CD4-positive, alpha-beta T cell (primary cell): Measurements from ENCODE around the gene PLEKHG4B. TPM values are rescaled to one million over a fixed set of nuclear protein-coding genes. Genes with fewer than 3 reads are reported as not detected.

Source experiments
- ATAC-seq: fragments of 200-7000 bp; cut with Tn5 transposase; one replicate; pipeline ENCODE4 v1.10.0; 2022; ENCODE audit warnings: mild to moderate bottlenecking; ENCODE audit not compliant: poor library complexity
- CTCF ChIA-PET: fragments of 350-600 bp; sonication (Branson Sonifier 250); formaldehyde crosslinking; loops from one replicate; lab custom pipeline; 2021; ENCODE audit warnings: antibody characterized with exemption, inconsistent platforms; lab: Charles Lee
- POLR2A ChIA-PET: fragments of 350-600 bp; sonication (Branson Sonifier 250); formaldehyde crosslinking; loops from one replicate; lab custom pipeline; 2021; ENCODE audit warnings: antibody characterized with exemption, inconsistent platforms; lab: Charles Lee
- DNase-seq, 14 experiments: peaks; one replicate each; pipeline ENCODE4 v3.0.0-alpha.2; 2013 to 2020; ENCODE audit warnings: mixed read lengths in 2 of 14
- H3K27ac ChIP-seq, 2 donors: one replicate each; pipeline versions ENCODE4 v1.5.1 to v1.7.0; 2013; ENCODE audit warnings: low read length in 2 of 2, low read depth in 1 of 2, mild to moderate bottlenecking in 1 of 2
- H3K27me3 ChIP-seq, 2 experiments: 1 replicate in 1 of 2; 2 replicates in 1 of 2; pipeline versions ENCODE4 v1.6.1 to v1.7.0; 2013; ENCODE audit warnings: low read length in 2 of 2, control low read depth in 1 of 2, mild to moderate bottlenecking in 1 of 2, moderate library complexity in 1 of 2; ENCODE audit not compliant: insufficient read depth in 2 of 2, control insufficient read depth in 1 of 2
- H3K36me3 ChIP-seq: one replicate; pipeline ENCODE4 v1.6.1; 2013; ENCODE audit warnings: low read length, control low read depth; ENCODE audit not compliant: insufficient read depth
- H3K4me1 ChIP-seq: one replicate; pipeline ENCODE4 v1.6.1; 2013; ENCODE audit warnings: low read length, control low read depth; ENCODE audit not compliant: insufficient read depth
- H3K4me3 ChIP-seq: one replicate; pipeline ENCODE4 v1.5.1; 2013; ENCODE audit warnings: mild to moderate bottlenecking, low read length, moderate library complexity
- H3K9me3 ChIP-seq, 2 experiments: 1 replicate in 1 of 2; 2 replicates in 1 of 2; pipeline versions ENCODE4 v1.6.1 to v1.7.0; 2013; ENCODE audit warnings: low read length in 2 of 2, mild to moderate bottlenecking in 2 of 2, control low read depth in 1 of 2, moderate library complexity in 1 of 2; ENCODE audit not compliant: control insufficient read depth in 1 of 2, insufficient read depth in 1 of 2
- H3K27ac Mint-ChIP-seq: one replicate; pipeline ENCODE4 v1.8.0; 2020; ENCODE audit warnings: mixed read lengths
- H3K27me3 Mint-ChIP-seq: one replicate; pipeline ENCODE4 v1.8.0; 2021; ENCODE audit warnings: mixed read lengths
- H3K36me3 Mint-ChIP-seq: one replicate; pipeline ENCODE4 v1.8.0; 2021; ENCODE audit warnings: low read depth, mixed read lengths
- H3K4me1 Mint-ChIP-seq: one replicate; pipeline ENCODE4 v1.8.0; 2021; ENCODE audit warnings: low read depth, mixed read lengths
- H3K4me3 Mint-ChIP-seq: one replicate; pipeline ENCODE4 v1.8.0; 2020; ENCODE audit warnings: mild to moderate bottlenecking, mixed read lengths
- H3K9me3 Mint-ChIP-seq: one replicate; pipeline ENCODE4 v1.8.0; 2020; ENCODE audit warnings: mixed read lengths
- intact Hi-C, 2 experiments: fragments of 100-400 bp; cut with DNase I in 1 of 2; cut with micrococcal nuclease in 1 of 2; formaldehyde crosslinking; loops; one replicate each; pipeline versions ENCODE4 v1.15.1 to v1.9.0; 2023 to 2025; cut with DNase I, micrococcal nuclease
- total RNA-seq, 174 experiments: library from RNA in 2 of 174; stranded (reverse) in 2 of 174; gene quantifications; one replicate each; pipeline ENCODE4 v1.2.3 and lab custom pipeline; 2021 to 2026
- TF ChIP-seq, protein P1 (sequence below): fragments of 200-600 bp; IDR thresholded peaks from one replicate; pipeline ENCODE4 v1.8.0; 2022; ENCODE audit warnings: antibody characterized with exemption, mild to moderate bottlenecking

Gene PLEKHG4B
- total RNA-seq, 2 experiments from 2014 or later, result 0.17 to 0.36 TPM

DNA sequence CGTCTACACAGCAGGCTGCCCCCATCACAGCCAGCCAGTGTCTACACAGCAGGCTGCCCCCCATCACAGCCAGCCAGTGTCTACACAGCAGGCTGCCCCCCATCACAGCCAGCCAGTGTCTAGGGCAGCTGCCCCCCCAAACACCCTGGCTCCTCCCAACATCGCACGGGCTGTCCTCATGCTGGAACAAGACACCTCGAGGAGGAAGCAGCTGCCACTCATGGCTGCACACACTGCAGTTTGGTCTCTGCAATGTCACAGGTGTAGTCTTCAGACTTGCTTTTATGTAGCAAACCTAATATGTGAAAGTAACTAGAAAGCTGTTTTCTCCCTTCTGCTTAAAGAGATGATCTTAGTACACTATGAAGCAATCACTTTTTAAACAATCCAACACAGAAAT, 109.0 kb downstream of the PLEKHG4B start:
- ChIA-PET POLR2A (no interaction called here), CTCF (no interaction called here)
- Mint-ChIP-seq H3K36me3 (peaks cover 36% of the 10 kb centered on the region), H3K27me3 (no peaks in the 10 kb centered on the region), H3K27ac (no peak overlapping the region), H3K9me3 (no peaks in the 10 kb centered on the region), H3K4me1 (no peaks in the 10 kb centered on the region), H3K4me3 (no peak overlapping the region)
- Histone ChIP-seq H3K36me3 (peaks cover 27% of the 10 kb centered on the region), H3K4me3 (no peak overlapping the region), H3K4me1 (no peaks in the 10 kb centered on the region), H3K9me3 (no peaks in the 10 kb centered on the region), H3K27me3 (no peaks in the 10 kb centered on the region), H3K27ac (no peak overlapping the region)
- intact Hi-C loops, result no loop called here
- no peak for DNase-seq
- ATAC-seq, result no peak
- TF ChIP-seq, protein P1, sequence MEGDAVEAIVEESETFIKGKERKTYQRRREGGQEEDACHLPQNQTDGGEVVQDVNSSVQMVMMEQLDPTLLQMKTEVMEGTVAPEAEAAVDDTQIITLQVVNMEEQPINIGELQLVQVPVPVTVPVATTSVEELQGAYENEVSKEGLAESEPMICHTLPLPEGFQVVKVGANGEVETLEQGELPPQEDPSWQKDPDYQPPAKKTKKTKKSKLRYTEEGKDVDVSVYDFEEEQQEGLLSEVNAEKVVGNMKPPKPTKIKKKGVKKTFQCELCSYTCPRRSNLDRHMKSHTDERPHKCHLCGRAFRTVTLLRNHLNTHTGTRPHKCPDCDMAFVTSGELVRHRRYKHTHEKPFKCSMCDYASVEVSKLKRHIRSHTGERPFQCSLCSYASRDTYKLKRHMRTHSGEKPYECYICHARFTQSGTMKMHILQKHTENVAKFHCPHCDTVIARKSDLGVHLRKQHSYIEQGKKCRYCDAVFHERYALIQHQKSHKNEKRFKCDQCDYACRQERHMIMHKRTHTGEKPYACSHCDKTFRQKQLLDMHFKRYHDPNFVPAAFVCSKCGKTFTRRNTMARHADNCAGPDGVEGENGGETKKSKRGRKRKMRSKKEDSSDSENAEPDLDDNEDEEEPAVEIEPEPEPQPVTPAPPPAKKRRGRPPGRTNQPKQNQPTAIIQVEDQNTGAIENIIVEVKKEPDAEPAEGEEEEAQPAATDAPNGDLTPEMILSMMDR, result no peak

DNA sequence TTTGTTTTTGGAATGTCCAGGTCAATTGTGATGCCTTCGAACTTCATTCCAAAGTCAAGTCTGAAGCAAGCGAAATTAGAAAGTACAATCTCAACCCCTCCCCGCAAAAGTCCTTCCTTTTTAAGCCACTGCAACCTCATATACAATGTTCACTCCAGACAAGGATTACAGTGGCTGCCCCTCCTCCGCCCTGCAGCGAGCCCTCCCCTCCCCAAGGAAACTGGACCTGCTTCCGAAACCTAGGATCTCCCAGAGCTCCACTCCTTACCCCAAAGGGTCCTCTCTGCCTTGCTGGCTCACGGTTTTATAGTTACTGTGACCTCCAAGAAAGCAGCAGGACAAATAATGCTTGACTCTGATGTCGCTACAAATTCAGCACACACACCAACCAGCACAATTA, 109.7 kb downstream of the PLEKHG4B start:
- Mint-ChIP-seq H3K27me3 (no peaks in the 10 kb centered on the region), H3K9me3 (no peaks in the 10 kb centered on the region), H3K36me3 (peaks cover 42% of the 10 kb centered on the region), H3K4me1 (no peaks in the 10 kb centered on the region), H3K4me3 (no peak overlapping the region), H3K27ac (no peak overlapping the region)
- Histone ChIP-seq H3K9me3 (no peaks in the 10 kb centered on the region), H3K4me3 (no peak overlapping the region), H3K4me1 (no peaks in the 10 kb centered on the region), H3K36me3 (peaks cover 34% of the 10 kb centered on the region), H3K27me3 (no peaks in the 10 kb centered on the region), H3K27ac (no peak overlapping the region)
- POLR2A ChIA-PET, result no interaction called here
- ATAC-seq (no peak), DNase-seq (no peak)
- TF ChIP-seq, protein P1, result no peak
- intact Hi-C loops, result no loop called here
- CTCF ChIA-PET, result no interaction called here

DNA sequence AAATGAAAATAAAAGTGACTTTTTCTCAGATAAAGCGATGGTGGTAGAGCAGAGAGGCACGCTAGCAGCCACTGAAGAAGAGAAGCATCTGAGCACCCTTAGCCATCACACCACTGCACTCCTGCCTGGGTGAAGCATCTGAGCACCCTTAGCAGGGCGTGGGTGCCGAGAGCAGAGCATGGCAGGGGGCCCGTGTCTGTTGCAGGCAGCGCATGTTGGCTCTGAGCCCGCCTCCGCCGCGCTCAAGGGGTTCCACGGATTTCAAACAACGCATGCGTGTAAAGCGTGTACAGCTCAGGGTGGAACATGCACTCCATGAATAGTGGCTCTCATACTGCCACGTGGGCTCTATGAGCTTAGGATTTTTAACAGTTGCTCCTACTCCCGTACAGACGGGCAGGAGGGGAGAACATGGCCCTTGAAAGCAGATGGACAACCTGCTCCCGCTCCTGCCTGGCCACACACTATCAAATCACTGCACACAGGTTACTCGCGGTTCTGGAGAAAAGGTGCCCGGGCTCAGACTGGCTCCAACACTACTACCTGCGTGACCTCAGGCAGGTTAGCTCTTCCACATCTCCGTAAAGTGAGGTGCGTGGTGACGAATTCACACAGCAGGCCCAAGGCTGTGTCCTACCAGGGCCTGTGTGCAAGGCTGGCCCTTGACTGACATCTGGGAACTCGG, 111.4 kb downstream of the PLEKHG4B start:
- Histone ChIP-seq H3K9me3 (no peaks in the 10 kb centered on the region), H3K27me3 (no peaks in the 10 kb centered on the region), H3K4me1 (no peaks in the 10 kb centered on the region), H3K4me3 (no peak overlapping the region), H3K36me3 (peaks cover 43% of the 10 kb centered on the region), H3K27ac (no peak overlapping the region)
- no peak overlapping the region for H3K4me3 Mint-ChIP-seq
- TF ChIP-seq, protein P1, result no peak
- ChIA-PET CTCF (no interaction called here), POLR2A (no interaction called here)
- H3K27me3 Mint-ChIP-seq, result no peaks in the 10 kb centered on the region
- H3K9me3 Mint-ChIP-seq, result no peaks in the 10 kb centered on the region
- H3K36me3 Mint-ChIP-seq, result peaks cover 58% of the 10 kb centered on the region
- peaks cover 5% of the 10 kb centered on the region for H3K4me1 Mint-ChIP-seq
- ATAC-seq, result no peak
- H3K27ac Mint-ChIP-seq, result no peak overlapping the region
- no peak for DNase-seq
- intact Hi-C loops, result no loop called here
